ENCODE results near the gene RBM10. TPM values are rescaled to one million over a fixed set of nuclear protein-coding genes. Genes with fewer than 3 reads are reported as not detected.

The RBM10 gene
- total RNA-seq, 1 donor from 2014 or later = 27.4 TPM

GRCh38 chrX:47189906-47190305, 44.9 kb downstream of the RBM10 start:
- intact Hi-C loops (cut with DNase I) = loop anchor here (5.0 to 10.0 kb wide), 2 partner anchors 195 to 332 kb away; no protein-coding TSS in a partner anchor
- no peak for ATAC-seq (ENCODE audit: poor library complexity)
- no peak for DNase-seq

GRCh38 chrX:47190445-47191269, 45.6 kb downstream of the RBM10 start:
- ATAC-seq (ENCODE audit: poor library complexity) = peak; percentile 87
- DNase-seq = peak; percentile 89
- intact Hi-C loops (cut with DNase I) = loop anchor here (5.0 to 10.0 kb wide), 2 partner anchors 194 to 332 kb away; no protein-coding TSS in a partner anchor

- ATAC-seq (ENCODE audit: poor library complexity) (no peak), DNase-seq (no peak)
- intact Hi-C loops (cut with DNase I) = loop anchor here (5.0 to 10.0 kb wide), 2 partner anchors 193 to 331 kb away; no protein-coding TSS in a partner anchor
Measured at GRCh38 chrX:47191331-47191730, 46.3 kb downstream of the RBM10 start.

- DNase-seq (no peak), ATAC-seq (ENCODE audit: poor library complexity) (no peak)
- intact Hi-C loops (cut with DNase I) = loop anchor here (5.0 to 10.0 kb wide), 2 partner anchors 193 to 330 kb away; no protein-coding TSS in a partner anchor
Measured at GRCh38 chrX:47191806-47192401, 46.9 kb downstream of the RBM10 start.

GRCh38 chrX:47193475-47194193, 48.6 kb downstream of the RBM10 start, which contains the start of gene UBA1:
Gene UBA1, plus strand, starts transcription at chrX:47193829. Its CDS starts 4,974 bp downstream, at chrX:47198803.
- peak; percentile 94 for DNase-seq
- intact Hi-C loops (cut with DNase I) = loop anchor here (5.0 to 10.0 kb wide), 2 partner anchors 191 to 329 kb away; no protein-coding TSS in a partner anchor
- peak; percentile 94 for ATAC-seq (ENCODE audit: poor library complexity)

GRCh38 chrX:47194194-47194787, 49.3 kb downstream of the RBM10 start:
- no peak for ATAC-seq (ENCODE audit: poor library complexity)
- no peak for DNase-seq
- intact Hi-C loops (cut with DNase I) = loop anchor here (5.0 to 10.0 kb wide), 2 partner anchors 191 to 328 kb away; no protein-coding TSS in a partner anchor

GRCh38 chrX:47196098-47196497, 51.1 kb downstream of the RBM10 start:
- intact Hi-C loops (cut with DNase I) = loop anchor here (10.0 kb wide), 1 partner anchor 189 kb away; no protein-coding TSS in a partner anchor
- ATAC-seq (ENCODE audit: poor library complexity) = no peak
- DNase-seq = no peak

GRCh38 chrX:47197526-47197925, 52.5 kb downstream of the RBM10 start:
- intact Hi-C loops (cut with DNase I) = loop anchor here (10.0 kb wide), 1 partner anchor 187 kb away; no protein-coding TSS in a partner anchor
- ATAC-seq (ENCODE audit: poor library complexity) (no peak), DNase-seq (no peak)

GRCh38 chrX:47198026-47198686, 53.1 kb downstream of the RBM10 start:
- DNase-seq (no peak), ATAC-seq (ENCODE audit: poor library complexity) (no peak)
- intact Hi-C loops (cut with DNase I) = loop anchor here (10.0 kb wide), 1 partner anchor 187 kb away; no protein-coding TSS in a partner anchor

- ATAC-seq (ENCODE audit: poor library complexity) (no peak), DNase-seq (no peak)
- intact Hi-C loops (cut with DNase I) = loop anchor here (10.0 kb wide), 1 partner anchor 186 kb away; no protein-coding TSS in a partner anchor
Measured at GRCh38 chrX:47198687-47199080, 53.7 kb downstream of the RBM10 start.

- ATAC-seq (ENCODE audit: poor library complexity) (no peak), DNase-seq (no peak)
- intact Hi-C loops (cut with DNase I) = loop anchor here (10.0 kb wide), 1 partner anchor 186 kb away; no protein-coding TSS in a partner anchor
Measured at GRCh38 chrX:47199286-47199685, 54.3 kb downstream of the RBM10 start.

GRCh38 chrX:47200385-47201150, 55.5 kb downstream of the RBM10 start:
- intact Hi-C loops (cut with DNase I) = no loop called here
- peak; percentile 49 for DNase-seq
- ATAC-seq (ENCODE audit: poor library complexity) = peak; percentile 53

GRCh38 chrX:47201345-47201944, 56.4 kb downstream of the RBM10 start:
- DNase-seq (peak; percentile 3), ATAC-seq (ENCODE audit: poor library complexity) (no peak)
- intact Hi-C loops (cut with DNase I) = no loop called here

- ATAC-seq (ENCODE audit: poor library complexity) (no peak), DNase-seq (peak; percentile 24)
- intact Hi-C loops (cut with DNase I) = no loop called here
Measured at GRCh38 chrX:47202316-47202715, 57.3 kb downstream of the RBM10 start.

- no peak for ATAC-seq (ENCODE audit: poor library complexity)
- intact Hi-C loops (cut with DNase I) = no loop called here
Measured at GRCh38 chrX:47202877-47203276, 57.9 kb downstream of the RBM10 start.

GRCh38 chrX:47204970-47205369, 59.9 kb downstream of the RBM10 start:
- intact Hi-C loops (cut with DNase I) = no loop called here
- DNase-seq (peak; percentile 0), ATAC-seq (ENCODE audit: poor library complexity) (no peak)

More at GRCh38 chrX:47202877-47203276, 57.9 kb downstream of the RBM10 start:
- no peak for DNase-seq

GRCh38 chrX:47206316-47206715, 61.3 kb downstream of the RBM10 start:
- no peak for DNase-seq

More at GRCh38 chrX:47206316-47206715, 61.3 kb downstream of the RBM10 start:
- ATAC-seq (ENCODE audit: poor library complexity) = no peak
- intact Hi-C loops (cut with DNase I) = no loop called here

Data from Right ventricle myocardium superior (tissue), 1 donor.